Left ventricle myocardium superior (tissue), 1 donor: ENCODE data around the gene TANGO6. TPM values are rescaled to one million over a fixed set of nuclear protein-coding genes. Genes with fewer than 3 reads are reported as not detected.

ENCODE experiments used
- ATAC-seq: fragments of 200-7000 bp; cut with Tn5 transposase; one replicate; pipeline ENCODE4 v1.9.1; 2020; ENCODE audit warnings: mild to moderate bottlenecking, moderate library complexity
- DNase-seq: peaks from one replicate; pipeline ENCODE4 v3.0.0-alpha.2; 2020
- intact Hi-C: fragments of 100-400 bp; cut with micrococcal nuclease; formaldehyde crosslinking; loops from one replicate; pipeline ENCODE4 v1.11.0; 2022
- total RNA-seq: library from RNA; stranded (reverse); fragmentation: NEBNext Ultra II Directional; extraction: Animal tissue kit (Norgen Biotek cat#: 25700); gene quantifications from one replicate; pipeline ENCODE4 v1.2.1, GENCODE V29; 2021
- donor health status: DM: no; HTN: yes; CAD: no; lungs with severe emphysema.

Gene TANGO6
- total RNA-seq, 1 donor from 2014 or later: 9.3 TPM

- peak; percentile 60 for ATAC-seq
- intact Hi-C loops: loop anchor here (5.0 kb wide), 1 partner anchor 215 kb away; no protein-coding TSS in a partner anchor
- DNase-seq: no peak
These were observed 59.0 kb downstream of the TANGO6 start for GRCh38 chr16:68902003-68902968.

GRCh38 chr16:68902969-68903345 is 59.6 kb downstream of the TANGO6 start:
- ATAC-seq (no peak), DNase-seq (no peak)
- intact Hi-C loops: loop anchor here (5.0 kb wide), 1 partner anchor 214 kb away; no protein-coding TSS in a partner anchor

GRCh38 chr16:68907297-68907696 is 64.0 kb downstream of the TANGO6 start:
- intact Hi-C loops: no loop called here
- DNase-seq (no peak), ATAC-seq (no peak)

GRCh38 chr16:68907781-68908181 is 64.5 kb downstream of the TANGO6 start:
- no peak for ATAC-seq
- DNase-seq: no peak
- intact Hi-C loops: no loop called here

DNA sequence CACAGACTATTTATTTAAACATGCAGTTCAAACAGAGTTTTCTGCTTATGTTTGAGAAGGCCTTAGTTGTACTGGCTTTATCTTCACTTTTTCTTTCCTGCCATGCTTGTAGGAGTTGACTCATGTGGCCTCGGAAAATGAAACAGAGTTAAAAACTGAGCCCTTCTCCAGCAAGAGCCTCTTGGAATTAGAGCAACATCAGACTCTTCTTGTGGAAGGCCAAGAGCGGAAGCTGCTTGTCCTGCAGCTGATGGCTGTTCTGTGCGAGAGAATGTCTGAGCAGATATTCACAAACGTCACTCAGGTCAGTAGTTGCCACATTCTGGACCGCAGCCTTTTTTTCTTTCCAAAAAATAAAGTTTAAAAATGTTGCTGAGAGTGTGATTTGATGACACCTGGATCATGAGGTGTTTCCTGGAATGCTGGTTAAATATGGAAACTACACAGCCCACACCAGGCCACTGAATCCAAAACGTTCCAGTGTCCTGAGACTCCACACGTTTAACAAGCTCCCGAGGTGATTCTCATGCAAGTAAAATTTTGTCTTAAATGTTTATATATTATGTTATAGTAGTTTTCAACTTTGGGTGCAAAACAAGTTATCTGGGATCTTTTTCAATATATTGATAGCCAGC is 65.9 kb downstream of the TANGO6 start:
- intact Hi-C loops: no loop called here
- DNase-seq (no peak), ATAC-seq (no peak)

- no peak for DNase-seq
- ATAC-seq: no peak
- intact Hi-C loops: no loop called here
These were observed 66.7 kb downstream of the TANGO6 start for GRCh38 chr16:68910051-68910450.

DNA sequence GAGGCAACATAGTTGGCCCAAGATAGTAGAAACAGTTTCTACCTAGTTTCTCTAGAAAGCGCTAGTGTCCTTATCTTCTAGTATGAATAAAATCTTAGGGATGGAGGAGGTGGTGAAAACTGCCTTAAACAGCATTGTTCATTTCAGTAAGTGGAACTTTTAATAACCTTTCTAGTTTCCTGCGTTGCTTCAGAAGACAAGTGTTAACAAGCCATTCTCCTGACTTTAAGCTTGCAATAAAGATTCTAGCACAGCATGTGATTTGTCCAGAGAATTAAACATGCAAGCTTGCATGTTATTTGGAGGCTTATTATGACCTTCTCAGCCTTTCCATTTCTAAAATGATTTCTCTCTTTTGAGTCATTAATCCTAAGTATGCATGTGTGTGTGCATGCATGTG is 72.3 kb downstream of the TANGO6 start:
- no peak for DNase-seq
- intact Hi-C loops: no loop called here
- ATAC-seq: no peak

DNA sequence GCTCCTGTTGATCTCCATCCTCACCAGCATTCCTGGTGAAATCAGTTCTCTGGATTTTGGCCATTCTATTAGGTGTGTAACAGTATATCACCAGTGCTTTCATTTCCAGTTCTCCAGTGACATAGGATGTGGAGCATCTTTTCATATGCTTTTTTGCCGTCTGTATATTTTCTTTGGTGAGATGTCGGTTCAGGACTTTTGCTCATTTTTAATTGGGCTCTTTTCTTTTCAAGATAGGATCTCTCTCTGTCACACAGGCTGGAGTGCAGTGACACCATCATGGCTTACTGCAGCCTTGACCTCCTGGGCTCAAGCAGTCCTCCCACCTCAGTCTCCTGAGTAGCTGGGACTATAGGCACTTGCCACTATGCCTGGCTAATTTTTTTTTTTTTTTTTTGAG is 74.2 kb downstream of the TANGO6 start:
- intact Hi-C loops: no loop called here
- DNase-seq (no peak), ATAC-seq (no peak)

DNA sequence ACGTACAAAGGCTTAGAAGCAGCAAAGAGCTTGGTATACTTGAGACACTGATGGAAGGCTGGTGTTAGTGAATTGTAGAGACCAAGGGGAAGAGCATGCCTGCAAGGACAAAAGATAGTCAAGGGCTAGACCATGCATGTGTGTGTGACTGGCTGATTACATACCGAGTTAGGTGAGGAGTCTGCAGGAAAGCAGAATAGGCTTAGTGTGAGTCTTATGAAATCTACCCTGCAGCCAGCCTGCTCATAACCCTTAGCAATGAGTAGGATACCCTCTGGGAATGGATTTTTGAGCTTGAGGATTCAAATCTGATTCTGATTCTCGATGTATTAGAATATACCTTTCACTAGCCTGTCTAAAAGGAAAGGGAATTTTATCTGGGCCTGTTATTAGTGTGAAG is 77.0 kb downstream of the TANGO6 start:
- ATAC-seq (no peak), DNase-seq (no peak)
- intact Hi-C loops: no loop called here

DNA sequence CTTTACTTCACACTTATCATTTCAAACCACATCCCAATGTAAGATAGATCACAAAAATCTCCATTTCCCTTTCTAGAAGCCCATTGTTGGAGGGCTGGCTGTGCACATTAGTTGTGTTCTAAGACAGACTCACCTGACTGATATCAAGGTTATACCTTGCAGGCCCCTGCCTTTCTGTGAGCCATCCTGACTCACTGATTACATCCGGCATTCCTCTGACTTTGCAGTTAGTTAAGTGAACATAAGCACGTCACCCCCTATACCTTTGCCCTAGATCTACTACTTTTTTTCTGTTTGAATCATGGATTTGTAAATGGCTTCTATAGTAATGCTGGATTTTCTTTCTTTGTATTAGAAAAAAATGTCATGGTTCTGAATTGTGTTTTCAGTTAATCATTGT is 78.3 kb downstream of the TANGO6 start:
- intact Hi-C loops: no loop called here
- ATAC-seq: no peak
- no peak for DNase-seq

- DNase-seq (no peak), ATAC-seq (no peak)
- intact Hi-C loops: no loop called here
These were observed 79.8 kb downstream of the TANGO6 start for GRCh38 chr16:68923116-68923515.

DNA sequence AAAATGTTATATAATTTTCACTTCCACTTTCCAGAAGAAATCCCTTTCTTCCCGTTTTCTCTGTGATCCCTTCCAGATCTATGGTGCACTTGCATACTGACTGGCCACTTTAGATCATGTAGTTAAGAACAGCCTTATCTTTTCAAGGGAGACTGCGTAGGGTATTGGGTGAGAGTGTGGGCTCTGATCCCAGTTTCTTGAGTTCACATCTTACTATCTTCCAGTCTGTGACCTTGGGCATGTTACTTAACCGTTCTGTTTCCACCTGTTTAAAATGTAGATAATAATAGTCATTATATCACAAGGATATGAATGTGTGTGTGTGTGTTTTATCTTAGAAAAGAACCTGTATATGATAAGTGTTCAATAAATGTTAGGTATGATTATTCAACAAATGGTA is 83.7 kb downstream of the TANGO6 start:
- no peak for ATAC-seq
- intact Hi-C loops: no loop called here
- no peak for DNase-seq

DNA sequence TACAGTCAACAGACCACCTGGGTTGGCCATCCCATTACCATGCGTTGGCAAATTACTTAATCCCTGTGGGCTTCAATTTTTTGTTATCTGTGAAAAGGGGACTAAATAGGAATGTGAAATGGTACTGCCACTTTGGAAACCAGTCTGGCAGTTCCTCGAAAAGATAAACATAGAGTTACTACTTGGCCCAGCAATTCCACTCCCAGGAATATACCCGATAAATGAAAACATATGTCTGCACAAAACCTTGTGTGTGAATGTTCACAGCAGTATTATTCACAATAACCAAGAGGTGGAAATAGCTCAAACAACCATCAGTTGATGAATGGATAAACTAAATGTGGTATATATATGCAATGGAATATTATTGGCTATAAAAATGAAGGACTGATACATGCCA is 87.9 kb downstream of the TANGO6 start:
- DNase-seq: no peak
- ATAC-seq: no peak
- intact Hi-C loops: no loop called here

DNA sequence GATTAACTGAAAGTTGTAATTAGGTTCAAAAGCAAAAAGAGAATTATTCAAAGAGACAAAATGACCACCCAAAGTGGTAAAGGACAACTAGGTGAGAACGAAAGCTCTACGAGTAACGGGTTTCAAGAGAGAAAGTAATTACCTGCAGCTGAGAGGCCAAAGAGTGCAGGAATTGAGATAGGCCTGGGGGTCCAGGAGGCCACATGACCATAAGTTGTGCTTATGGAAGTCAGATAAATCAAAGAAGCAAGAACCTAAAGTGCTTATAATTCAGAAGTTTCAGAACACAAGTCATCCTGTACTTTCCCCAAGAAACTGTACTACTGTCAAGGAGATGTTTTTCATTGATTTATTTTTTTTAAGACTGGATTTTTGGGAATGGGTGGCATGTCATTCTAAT is 91.1 kb downstream of the TANGO6 start:
- DNase-seq (no peak), ATAC-seq (no peak)
- intact Hi-C loops: no loop called here

DNA sequence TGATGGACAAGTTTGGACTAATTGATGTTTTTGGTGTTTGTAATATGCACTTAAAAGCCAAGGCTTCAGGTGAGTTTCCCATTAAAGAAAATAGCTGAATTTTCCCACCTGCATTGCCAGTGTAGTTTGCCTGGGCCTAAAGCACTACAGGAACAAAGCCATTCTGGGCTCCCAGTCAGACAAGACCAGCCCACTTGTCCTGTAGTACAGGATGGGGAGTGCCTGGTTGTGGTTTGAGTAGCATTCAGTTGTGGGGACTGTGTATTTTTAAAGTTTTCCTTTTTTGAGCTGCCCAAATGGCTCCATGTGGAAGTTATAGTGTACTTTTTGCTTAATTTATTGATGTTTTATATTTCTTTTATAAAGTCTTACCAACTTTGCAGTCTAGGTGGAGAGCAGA is 91.7 kb downstream of the TANGO6 start:
- DNase-seq: no peak
- intact Hi-C loops: no loop called here
- ATAC-seq: no peak

DNA sequence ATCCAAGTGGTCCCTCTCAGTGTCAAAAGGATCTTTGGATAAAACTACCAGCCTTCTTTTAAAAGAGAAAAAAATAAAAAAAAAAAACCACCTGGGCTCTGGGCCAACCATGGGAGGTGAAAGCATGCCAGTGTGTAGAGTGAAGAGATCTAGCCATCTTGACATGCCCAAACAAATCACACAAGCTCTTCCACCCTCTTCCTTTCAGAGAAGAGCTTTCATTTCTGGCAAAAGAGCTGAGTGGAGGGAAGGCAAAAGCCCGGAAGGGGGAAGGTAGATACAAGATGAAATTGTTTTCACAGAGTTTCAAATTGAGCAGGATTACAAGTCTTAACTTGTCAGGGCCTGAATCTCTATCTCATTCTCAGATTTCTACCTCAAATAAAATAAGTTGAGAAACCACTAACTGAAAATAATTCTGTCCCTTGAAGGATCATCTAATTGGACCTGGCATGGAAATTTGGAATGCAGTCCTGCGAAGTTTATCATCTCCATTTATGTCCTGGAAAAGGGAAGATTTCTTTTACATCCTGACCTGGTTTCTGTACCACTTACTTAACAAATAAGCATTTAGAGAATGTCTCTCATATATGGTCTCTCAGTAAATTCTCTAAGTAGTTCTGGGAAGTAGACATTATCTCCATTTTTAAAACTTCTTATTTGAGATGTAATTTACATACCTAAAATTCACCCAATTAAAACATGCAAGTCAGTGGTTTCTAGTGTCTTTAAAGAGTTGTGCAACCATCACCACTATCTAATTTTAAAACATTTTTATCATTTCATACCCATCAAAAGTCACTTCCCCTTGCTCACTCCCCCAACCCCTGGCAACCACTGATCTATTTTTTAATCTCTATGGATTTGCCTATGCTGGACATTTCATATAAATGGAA is 93.7 kb downstream of the TANGO6 start:
- no peak for ATAC-seq
- intact Hi-C loops: no loop called here
- DNase-seq: no peak

GRCh38 chr16:68939692-68940320 is 96.5 kb downstream of the TANGO6 start:
- DNase-seq: no peak
- no peak for ATAC-seq
- intact Hi-C loops: no loop called here

DNA sequence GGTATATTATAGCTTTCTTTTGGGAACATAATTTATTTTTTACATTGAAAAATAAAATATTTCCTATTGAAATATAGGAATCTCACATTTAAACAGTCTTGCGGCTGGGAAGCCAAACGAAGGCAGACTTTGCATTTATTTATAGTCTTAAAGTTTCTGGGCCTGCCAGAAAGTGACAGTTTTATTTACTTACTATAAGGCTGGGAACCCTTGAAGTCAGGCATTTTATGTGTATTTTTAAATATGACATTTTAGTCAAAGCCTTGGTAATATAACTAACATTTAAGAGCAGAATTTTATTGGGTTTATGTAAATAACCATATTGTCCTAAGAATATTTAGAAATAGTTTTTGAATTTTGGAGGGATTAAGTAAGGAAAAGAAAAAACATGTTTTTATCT is 97.5 kb downstream of the TANGO6 start:
- ATAC-seq (no peak), DNase-seq (no peak)
- intact Hi-C loops: no loop called here

DNA sequence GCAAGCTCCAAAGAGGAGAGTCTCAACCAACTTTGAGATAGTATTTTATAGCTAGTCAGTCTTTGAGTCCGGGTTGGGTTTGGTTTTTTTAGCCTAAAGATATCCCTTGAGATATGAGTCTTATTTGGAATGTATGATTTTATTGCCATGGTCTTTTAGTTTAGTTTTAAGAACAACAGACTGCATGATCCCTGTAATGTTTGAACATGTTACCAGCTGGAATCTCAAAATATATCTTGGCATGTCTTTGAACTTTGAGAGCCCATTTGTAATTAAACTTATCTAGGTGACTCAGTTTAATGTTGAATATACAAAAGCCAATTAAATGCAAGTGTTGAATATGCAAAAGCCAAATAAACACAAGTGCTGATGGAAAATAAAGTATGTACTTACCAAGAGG is 100.6 kb downstream of the TANGO6 start:
- intact Hi-C loops: no loop called here
- ATAC-seq (no peak), DNase-seq (no peak)
